Activated CD4-positive, alpha-beta T cell treated with anti-CD3 and anti-CD28 coated beads, Interleukin-2, amount 10 ng/mL, durations not matched to agents 24 days and 14 days (primary cell): Measurements from ENCODE around the gene KDM4C. TPM values are rescaled to one million over a fixed set of nuclear protein-coding genes. Genes with fewer than 3 reads are reported as not detected.

Experiments used
- DNase-seq: peaks from one replicate; pipeline ENCODE4 v3.0.0; 2022
- H3K27ac Mint-ChIP-seq: one replicate; pipeline ENCODE4 v1.8.0; 2022; ENCODE audit warnings: mild to moderate bottlenecking, mixed read lengths
- H3K27me3 Mint-ChIP-seq: one replicate; pipeline ENCODE4 v1.8.0; 2022; ENCODE audit warnings: mixed read lengths
- H3K36me3 Mint-ChIP-seq: one replicate; pipeline ENCODE4 v1.8.0; 2022; ENCODE audit warnings: low read depth, mild to moderate bottlenecking, mixed read lengths
- H3K4me1 Mint-ChIP-seq: one replicate; pipeline ENCODE4 v1.8.0; 2021; ENCODE audit warnings: mixed read lengths
- H3K4me3 Mint-ChIP-seq: one replicate; pipeline ENCODE4 v1.8.0; 2022; ENCODE audit warnings: mild to moderate bottlenecking, moderate library complexity, mixed read lengths
- H3K9me3 Mint-ChIP-seq: one replicate; pipeline ENCODE4 v1.8.0; 2021; ENCODE audit warnings: mixed read lengths
- intact Hi-C: fragments of 100-400 bp; cut with micrococcal nuclease; formaldehyde crosslinking; loops from one replicate; pipeline ENCODE4 v1.15.1; 2023
- total RNA-seq: library from RNA; stranded (reverse); gene quantifications from 2 replicates; pipeline ENCODE4 v1.2.3, GENCODE V29; 2022

KDM4C gene
- total RNA-seq, 1 donor from 2014 or later: 39.8 TPM

- Mint-ChIP-seq H3K4me1 (no peaks in the 10 kb centered on the region), H3K4me3 (no peak overlapping the region), H3K36me3 (peaks cover 29% of the 10 kb centered on the region), H3K27me3 (no peaks in the 10 kb centered on the region), H3K27ac (no peak overlapping the region), H3K9me3 (no peaks in the 10 kb centered on the region)
- no peak for DNase-seq
- intact Hi-C loops: no loop called here
Measured at GRCh38 chr9:7081065-7081600, 323.4 kb downstream of the KDM4C start.

- H3K27me3 Mint-ChIP-seq: no peaks in the 10 kb centered on the region
- no peaks in the 10 kb centered on the region for H3K4me1 Mint-ChIP-seq
- H3K27ac Mint-ChIP-seq: no peak overlapping the region
- intact Hi-C loops: no loop called here
- DNase-seq: no peak
- no peak overlapping the region for H3K4me3 Mint-ChIP-seq
- H3K36me3 Mint-ChIP-seq: peaks cover 18% of the 10 kb centered on the region
- H3K9me3 Mint-ChIP-seq: no peaks in the 10 kb centered on the region
Measured at GRCh38 chr9:7083192-7083591, 325.4 kb downstream of the KDM4C start.

GRCh38 chr9:7085357-7085756 lies 327.6 kb downstream of the KDM4C start:
- intact Hi-C loops: no loop called here
- Mint-ChIP-seq H3K4me3 (no peak overlapping the region), H3K27ac (no peak overlapping the region), H3K4me1 (no peaks in the 10 kb centered on the region), H3K36me3 (peaks cover 15% of the 10 kb centered on the region), H3K9me3 (no peaks in the 10 kb centered on the region), H3K27me3 (no peaks in the 10 kb centered on the region)
- no peak for DNase-seq

GRCh38 chr9:7086389-7086788 lies 328.6 kb downstream of the KDM4C start:
- no peaks in the 10 kb centered on the region for H3K9me3 Mint-ChIP-seq
- H3K4me1 Mint-ChIP-seq: no peaks in the 10 kb centered on the region
- no peaks in the 10 kb centered on the region for H3K27me3 Mint-ChIP-seq
- no peak overlapping the region for H3K27ac Mint-ChIP-seq
- intact Hi-C loops: no loop called here
- no peak overlapping the region for H3K4me3 Mint-ChIP-seq
- no peak for DNase-seq
- peaks cover 14% of the 10 kb centered on the region for H3K36me3 Mint-ChIP-seq

GRCh38 chr9:7088611-7089010 lies 330.8 kb downstream of the KDM4C start:
- Mint-ChIP-seq H3K27me3 (no peaks in the 10 kb centered on the region), H3K27ac (no peak overlapping the region), H3K36me3 (peaks cover 22% of the 10 kb centered on the region), H3K9me3 (no peaks in the 10 kb centered on the region), H3K4me1 (peaks cover 2% of the 10 kb centered on the region), H3K4me3 (no peak overlapping the region)
- no peak for DNase-seq
- intact Hi-C loops: no loop called here

GRCh38 chr9:7089406-7090193 lies 331.8 kb downstream of the KDM4C start:
- Mint-ChIP-seq H3K4me1 (peaks cover 2% of the 10 kb centered on the region), H3K36me3 (peaks cover 18% of the 10 kb centered on the region), H3K9me3 (no peaks in the 10 kb centered on the region), H3K4me3 (no peak overlapping the region), H3K27ac (no peak overlapping the region), H3K27me3 (no peaks in the 10 kb centered on the region)
- no peak for DNase-seq
- intact Hi-C loops: loop anchor here (10.0 kb wide), 1 partner anchor 65 kb away; no protein-coding TSS in a partner anchor

GRCh38 chr9:7093040-7093439 lies 335.3 kb downstream of the KDM4C start:
- Mint-ChIP-seq H3K36me3 (peaks cover 21% of the 10 kb centered on the region), H3K9me3 (no peaks in the 10 kb centered on the region), H3K27me3 (no peaks in the 10 kb centered on the region), H3K27ac (no peak overlapping the region), H3K4me3 (no peak overlapping the region), H3K4me1 (peaks cover 2% of the 10 kb centered on the region)
- intact Hi-C loops: loop anchor here (10.0 kb wide), 1 partner anchor 62 kb away; no protein-coding TSS in a partner anchor
- DNase-seq: no peak

- Mint-ChIP-seq H3K9me3 (peaks cover 6% of the 10 kb centered on the region), H3K27ac (no peak overlapping the region), H3K36me3 (peaks cover 27% of the 10 kb centered on the region), H3K4me1 (peaks cover 2% of the 10 kb centered on the region), H3K27me3 (no peaks in the 10 kb centered on the region), H3K4me3 (no peak overlapping the region)
- intact Hi-C loops: loop anchor here (10.0 kb wide), 1 partner anchor 61 kb away; no protein-coding TSS in a partner anchor
- no peak for DNase-seq
Measured at GRCh38 chr9:7094052-7094451, 336.3 kb downstream of the KDM4C start.

GRCh38 chr9:7094576-7094975 lies 336.8 kb downstream of the KDM4C start:
- Mint-ChIP-seq H3K27me3 (no peaks in the 10 kb centered on the region), H3K4me3 (no peak overlapping the region), H3K9me3 (peaks cover 6% of the 10 kb centered on the region), H3K36me3 (peaks cover 27% of the 10 kb centered on the region), H3K27ac (no peak overlapping the region), H3K4me1 (peaks cover 2% of the 10 kb centered on the region)
- intact Hi-C loops: loop anchor here (10.0 kb wide), 1 partner anchor 60 kb away; no protein-coding TSS in a partner anchor
- no peak for DNase-seq

GRCh38 chr9:7095058-7095457 lies 337.3 kb downstream of the KDM4C start:
- no peak for DNase-seq
- peaks cover 6% of the 10 kb centered on the region for H3K9me3 Mint-ChIP-seq
- H3K27me3 Mint-ChIP-seq: no peaks in the 10 kb centered on the region
- no peak overlapping the region for H3K4me3 Mint-ChIP-seq
- H3K4me1 Mint-ChIP-seq: peaks cover 2% of the 10 kb centered on the region
- no peak overlapping the region for H3K27ac Mint-ChIP-seq
- intact Hi-C loops: loop anchor here (10.0 kb wide), 1 partner anchor 60 kb away; no protein-coding TSS in a partner anchor
- peaks cover 28% of the 10 kb centered on the region for H3K36me3 Mint-ChIP-seq

GRCh38 chr9:7097040-7097715 lies 339.4 kb downstream of the KDM4C start:
- no peak for DNase-seq
- Mint-ChIP-seq H3K9me3 (peaks cover 6% of the 10 kb centered on the region), H3K27ac (no peak overlapping the region), H3K27me3 (no peaks in the 10 kb centered on the region), H3K4me3 (no peak overlapping the region), H3K4me1 (peaks cover 2% of the 10 kb centered on the region), H3K36me3 (peaks cover 21% of the 10 kb centered on the region)
- intact Hi-C loops: loop anchor here (10.0 kb wide), 1 partner anchor 58 kb away; no protein-coding TSS in a partner anchor

- DNase-seq: no peak
- peaks cover under 1% of the 10 kb centered on the region for H3K4me1 Mint-ChIP-seq
- H3K9me3 Mint-ChIP-seq: peaks cover 6% of the 10 kb centered on the region
- H3K27me3 Mint-ChIP-seq: no peaks in the 10 kb centered on the region
- intact Hi-C loops: loop anchor here (10.0 kb wide), 1 partner anchor 57 kb away; no protein-coding TSS in a partner anchor
- H3K27ac Mint-ChIP-seq: no peak overlapping the region
- no peak overlapping the region for H3K4me3 Mint-ChIP-seq
- H3K36me3 Mint-ChIP-seq: peaks cover 27% of the 10 kb centered on the region
Measured at GRCh38 chr9:7097785-7098752, 340.3 kb downstream of the KDM4C start.

- intact Hi-C loops: no loop called here
- Mint-ChIP-seq H3K27ac (no peak overlapping the region), H3K4me3 (no peak overlapping the region), H3K36me3 (peaks cover 54% of the 10 kb centered on the region), H3K27me3 (no peaks in the 10 kb centered on the region), H3K4me1 (no peaks in the 10 kb centered on the region), H3K9me3 (peaks cover 6% of the 10 kb centered on the region)
- no peak for DNase-seq
Measured at GRCh38 chr9:7103367-7103766, 345.6 kb downstream of the KDM4C start.
